B cell (primary cell): ENCODE data around the gene CUL3. TPM values are rescaled to one million over a fixed set of nuclear protein-coding genes. Genes with fewer than 3 reads are reported as not detected.
"Not testable (repeated sequence)": the region's sequence is repeated elsewhere in the genome, so short reads cannot be mapped to it uniquely, and the experiment has no call there.

Experiments used
- ATAC-seq: fragments of 200-7000 bp; cut with Tn5 transposase; one replicate; pipeline ENCODE4 v1.10.0; 2021; ENCODE audit warnings: low read depth, mild to moderate bottlenecking, moderate number of reproducible peaks, moderate library complexity
- CTCF ChIA-PET: fragments of 350-600 bp; sonication (Branson Sonifier 250); formaldehyde crosslinking; loops from one replicate; lab custom pipeline; 2021; ENCODE audit warnings: antibody characterized with exemption, inconsistent platforms; lab: Charles Lee
- POLR2A ChIA-PET: fragments of 350-600 bp; sonication (Branson Sonifier 250); formaldehyde crosslinking; loops from one replicate; lab custom pipeline; 2021; ENCODE audit warnings: antibody characterized with exemption; lab: Charles Lee
- DNase-seq: peaks from one replicate; pipeline ENCODE4 v3.0.0; 2013
- H2AFZ ChIP-seq: 2 replicates; pipeline ENCODE4 v1.6.1; 2012; ENCODE audit warnings: mild to moderate bottlenecking, low read depth, low read length; ENCODE audit not compliant: insufficient read depth, poor library complexity, severe bottlenecking
- H3K27ac ChIP-seq, 2 donors: 1 replicate in 1 of 2; 2 replicates in 1 of 2; pipeline ENCODE4 v1.5.1; 2012 to 2013; ENCODE audit warnings: low read length in 2 of 2, mild to moderate bottlenecking in 2 of 2, moderate library complexity in 1 of 2
- H3K27me3 ChIP-seq, 4 experiments: fragments of 200-600 bp in 1 of 4; sonication (generic) in 1 of 4; replicated peaks in 1 of 4; 1 replicate in 2 of 4; 2 replicates in 2 of 4; pipeline versions ENCODE4 v1.6.1 to v1.7.0; 2013 to 2016; ENCODE audit warnings: low read length in 3 of 4, mild to moderate bottlenecking in 2 of 4, mixed read lengths in 1 of 4, moderate library complexity in 1 of 4; ENCODE audit not compliant: insufficient read depth in 4 of 4, control insufficient read depth in 3 of 4; ENCODE audit errors: control extremely low read depth in 1 of 4
- H3K36me3 ChIP-seq, 2 experiments: replicated peaks in 1 of 2; 1 replicate in 1 of 2; 2 replicates in 1 of 2; pipeline versions ENCODE4 v1.6.1 to v1.7.1; 2013; ENCODE audit warnings: low read length in 1 of 2; ENCODE audit not compliant: insufficient read depth in 2 of 2, control insufficient read depth in 1 of 2; ENCODE audit errors: control extremely low read depth in 1 of 2, extremely low read depth in 1 of 2
- H3K4me1 ChIP-seq, 2 donors: fragments of 200-600 bp in 1 of 2; sonication (generic) in 1 of 2; 1 replicate in 1 of 2; 2 replicates in 1 of 2; pipeline versions ENCODE4 v1.5.1 to v1.6.1; 2013 to 2017; ENCODE audit warnings: low read length in 2 of 2; ENCODE audit not compliant: control insufficient read depth in 2 of 2, insufficient read depth in 2 of 2
- H3K4me2 ChIP-seq: replicated peaks from 2 replicates; pipeline ENCODE3; 2012; ENCODE audit warnings: mild to moderate bottlenecking, low read depth, low read length; ENCODE audit not compliant: poor library complexity, severe bottlenecking
- H3K4me3 ChIP-seq, 5 experiments: fragments of 200-600 bp in 1 of 5; sonication (generic) in 1 of 5; 1 replicate in 3 of 5; 2 replicates in 2 of 5; pipeline versions ENCODE4 v1.5.1 to v1.7.0; 2011 to 2016; ENCODE audit warnings: low read length in 4 of 5, mild to moderate bottlenecking in 4 of 5, low read depth in 2 of 5, control low read depth in 1 of 5, moderate library complexity in 1 of 5; ENCODE audit not compliant: insufficient read depth in 1 of 5; ENCODE audit errors: control extremely low read depth in 1 of 5, extremely low read depth in 1 of 5
- H3K79me2 ChIP-seq: fragments of 200-600 bp; sonication (generic); one replicate; pipeline ENCODE4 v1.6.0; 2016; ENCODE audit warnings: low read length; ENCODE audit not compliant: control insufficient read depth, insufficient read depth
- H3K9ac ChIP-seq: fragments of 200-600 bp; sonication (generic); 2 replicates; pipeline ENCODE4 v1.6.1; 2017; ENCODE audit warnings: mild to moderate bottlenecking, low read length, moderate library complexity
- H3K9me3 ChIP-seq, 3 donors: one replicate each; pipeline versions ENCODE4 v1.6.1 to v1.7.1; 2013; ENCODE audit warnings: low read length in 2 of 3; ENCODE audit not compliant: control insufficient read depth in 2 of 3, insufficient read depth in 1 of 3; ENCODE audit errors: control extremely low read depth in 1 of 3
- H4K20me1 ChIP-seq: 2 replicates; pipeline ENCODE4 v1.6.0; 2012; ENCODE audit warnings: mild to moderate bottlenecking, low read length; ENCODE audit not compliant: insufficient read depth, control insufficient read depth, poor library complexity, severe bottlenecking
- H3K27ac Mint-ChIP-seq: one replicate; pipeline ENCODE4 v1.8.0; 2021; ENCODE audit warnings: mixed read lengths
- H3K27me3 Mint-ChIP-seq: one replicate; pipeline ENCODE4 v1.8.0; 2021; ENCODE audit warnings: mixed read lengths
- H3K4me1 Mint-ChIP-seq: one replicate; pipeline ENCODE4 v1.8.0; 2021; ENCODE audit warnings: mixed read lengths
- H3K4me3 Mint-ChIP-seq: one replicate; pipeline ENCODE4 v1.8.0; 2021; ENCODE audit warnings: mixed read lengths
- H3K9me3 Mint-ChIP-seq: one replicate; pipeline ENCODE4 v1.8.0; 2022; ENCODE audit warnings: mixed read lengths; ENCODE audit not compliant: insufficient read depth
- CTCF ChIP-seq: fragments of 200-600 bp; IDR thresholded peaks from one replicate; pipeline ENCODE4 v1.8.0; 2022; ENCODE audit warnings: antibody characterized with exemption, mild to moderate bottlenecking
- EZH2 ChIP-seq: IDR thresholded peaks from 2 replicates; pipeline ENCODE4 v1.6.1; 2012; ENCODE audit warnings: borderline replicate concordance, low read depth, mild to moderate bottlenecking, moderate library complexity, low read length; ENCODE audit not compliant: insufficient read depth, poor library complexity, severe bottlenecking
- WGBS: methylation state at CpG from one replicate; pipeline ENCODE4 v1.1.5; 2013; ENCODE audit warnings: missing lambda C conversion rate; ENCODE audit not compliant: insufficient coverage; 5-methylcytosine and 5-hydroxymethylcytosine counted together
- intact Hi-C: fragments of 100-400 bp; cut with micrococcal nuclease; formaldehyde crosslinking; loops from one replicate; pipeline ENCODE4 v1.10.0; 2022
- polyA plus RNA-seq: library from polyadenylated mRNA; depleted of rRNA; stranded (reverse); fragments of >200 nt; gene quantifications from 2 replicates; pipeline ENCODE4 v1.2.3, GENCODE V29; 2012
- total RNA-seq, 2 donors: library from RNA; stranded (reverse); fragments of 120-200 nt in 1 of 2; gene quantifications; 1 replicate in 1 of 2; 2 replicates in 1 of 2; pipeline versions ENCODE4 v1.2.3 to v1.2.4, GENCODE V29; 2013 to 2022

The CUL3 gene
- total and polyA plus RNA-seq, 2 donors (not counting 1 experiment from before 2014, with no cell fraction given) = 31.1 to 138 TPM

- TF ChIP-seq CTCF (no peak), EZH2 (no peak)
- Mint-ChIP-seq H3K4me1 (no peaks in the 10 kb centered on the region), H3K9me3 (no peaks in the 10 kb centered on the region), H3K4me3 (no peak overlapping the region), H3K27ac (no peak overlapping the region), H3K27me3 (no peaks in the 10 kb centered on the region)
- Histone ChIP-seq H3K9me3 (peaks cover 0 to 7% (median 0%) of the 10 kb centered on the region in 3 donors), H3K4me1 (no peaks in the 10 kb centered on the region), H3K79me2 (no peaks in the 10 kb centered on the region), H3K4me2 (no peak overlapping the region), H3K36me3 (no peaks in the 10 kb centered on the region), H3K27ac (no peak overlapping the region), H4K20me1 (no peaks in the 10 kb centered on the region), H3K4me3 (no peak overlapping the region), H3K27me3 (no peaks in the 10 kb centered on the region), H2AFZ (no peak overlapping the region), H3K9ac (no peak overlapping the region)
- ATAC-seq = no peak
- ChIA-PET CTCF (interaction anchor here (1.4 to 2.3 kb wide), 3 partner anchors 21 to 43 kb away, joined by 3 to 11 read pairs (median 8); no protein-coding TSS in a partner anchor), POLR2A (no interaction called here)
- intact Hi-C loops = no loop called here
- 82% methylated on average over 1 of the region's 3 CpGs for WGBS
- DNase-seq = no peak
Observed at GRCh38 chr2:224608104-224608503, 22.9 kb upstream of the CUL3 start.

GRCh38 chr2:224603746-224604500 lies 18.8 kb upstream of the CUL3 start:
- H3K27me3 Mint-ChIP-seq, H3K9ac ChIP-seq, ATAC-seq, H3K27me3 ChIP-seq, H3K9me3 ChIP-seq, H3K4me1 ChIP-seq, H3K36me3 ChIP-seq, H3K4me1 Mint-ChIP-seq, H3K4me3 ChIP-seq, H3K79me2 ChIP-seq, DNase-seq, H2AFZ ChIP-seq, H3K27ac ChIP-seq, H3K4me2 ChIP-seq, H3K9me3 Mint-ChIP-seq, H4K20me1 ChIP-seq, H3K27ac Mint-ChIP-seq: not testable (repeated sequence)
- 98% methylated on average over 26 of the region's 42 CpGs for WGBS
- intact Hi-C loops = loop anchor here (2.0 kb wide), 1 partner anchor 17 kb away; no protein-coding TSS in a partner anchor
- ChIA-PET POLR2A (interaction anchor here (0.7 kb wide), 1 partner anchor 18 kb away, joined by 3 read pairs; the partner anchor contains the start of gene CUL3), CTCF (interaction anchor here (3.2 kb wide), 1 partner anchor 47 kb away, joined by 13 read pairs; no protein-coding TSS in a partner anchor)
- H3K4me3 Mint-ChIP-seq = peak overlapping the region; percentile 5

GRCh38 chr2:224602778-224603375 lies 17.7 kb upstream of the CUL3 start:
- 3% methylated on average over 11 of the region's 17 CpGs for WGBS
- peak overlapping the region; percentile 96 for H3K4me3 Mint-ChIP-seq

More at GRCh38 chr2:224602778-224603375, 17.7 kb upstream of the CUL3 start:
- intact Hi-C loops = loop anchor here (2.0 kb wide), 1 partner anchor 16 kb away; no protein-coding TSS in a partner anchor
- POLR2A ChIA-PET, H3K4me1 Mint-ChIP-seq, ATAC-seq, H4K20me1 ChIP-seq, H3K9me3 ChIP-seq, H3K4me1 ChIP-seq, H3K9me3 Mint-ChIP-seq, H3K36me3 ChIP-seq, H3K27me3 Mint-ChIP-seq, H3K27me3 ChIP-seq, H3K79me2 ChIP-seq: not testable (repeated sequence)
- Histone ChIP-seq H3K9ac (peak overlapping the region; percentile 65), H2AFZ (peak overlapping the region; percentile 77), H3K4me3 (peak overlapping the region; percentile 30 to 63 (median 55)), H3K4me2 (peak overlapping the region; percentile 68), H3K27ac (peak overlapping the region in 1 of 2 donors; percentile 56)
- CTCF ChIA-PET = interaction anchor here (3.2 kb wide), 1 partner anchor 48 kb away, joined by 13 read pairs; no protein-coding TSS in a partner anchor
- H3K27ac Mint-ChIP-seq = peak overlapping the region; percentile 78
- DNase-seq = peak; percentile 35
